HEK293 (cell line): ENCODE measurements around the gene CNFN.

Source experiments
- CTCF ChIA-PET: fragments of 350-600 bp; formaldehyde crosslinking; extraction: SDS; loops from one replicate; lab custom pipeline; 2021; ENCODE audit warnings: antibody characterized with exemption; lab: Yijun Ruan, JAX
- POLR2A ChIA-PET: fragments of 300-600 bp; formaldehyde crosslinking; extraction: SDS; loops from one replicate; lab custom pipeline; 2020; ENCODE audit warnings: antibody characterized with exemption, inconsistent platforms; lab: Yijun Ruan, JAX
- H3K27ac ChIP-seq: fragments of 200-500 bp; sonication (Bioruptor generic); 2 replicates; pipeline ENCODE4 v1.5.1; 2014; ENCODE audit warnings: low read depth, low read length, control low read depth, inconsistent platforms; ENCODE audit errors: extremely low read depth
- H3K36me3 ChIP-seq, 2 experiments: fragments of 200-500 bp in 1 of 2; sonication (Bioruptor generic) in 1 of 2; 1 replicate in 1 of 2; 2 replicates in 1 of 2; pipeline ENCODE4 v1.5.1; 2014 to 2017; ENCODE audit warnings: inconsistent platforms in 2 of 2, low read length in 2 of 2; ENCODE audit not compliant: control insufficient read depth in 2 of 2, insufficient read depth in 1 of 2
- H3K4me1 ChIP-seq: fragments of 200-500 bp; sonication (Bioruptor generic); 2 replicates; pipeline ENCODE4 v1.5.1; 2014; ENCODE audit warnings: mild to moderate bottlenecking, low read length, inconsistent platforms; ENCODE audit not compliant: control insufficient read depth, insufficient read depth
- H3K4me3 ChIP-seq: 2 replicates; pipeline ENCODE4 v1.5.1; 2011; ENCODE audit warnings: low read depth, mild to moderate bottlenecking, control low read depth, low read length, moderate library complexity
- H3K9me3 ChIP-seq: fragments of 200-500 bp; sonication (Bioruptor generic); 2 replicates; pipeline ENCODE4 v1.5.1; 2014; ENCODE audit warnings: low read depth, low read length, inconsistent platforms; ENCODE audit not compliant: control insufficient read depth, insufficient read depth
- GLIS1 ChIP-seq: fragments of 450-650 bp; formaldehyde crosslinking; IDR thresholded peaks from 2 replicates; pipeline ENCODE4 v1.5.1; 2016; ENCODE audit warnings: missing biosample characterization, missing genetic modification characterization
- HIC1 ChIP-seq: fragments of 450-650 bp; formaldehyde crosslinking; IDR thresholded peaks from 2 replicates; pipeline ENCODE4 v1.5.1; 2016; ENCODE audit warnings: missing biosample characterization, missing genetic modification characterization
- OVOL3 ChIP-seq: fragments of 450-650 bp; formaldehyde crosslinking; IDR thresholded peaks from 2 replicates; pipeline ENCODE4 v1.5.1; 2016; ENCODE audit warnings: missing biosample characterization, missing genetic modification characterization
- PATZ1 ChIP-seq: fragments of 450-650 bp; formaldehyde crosslinking; IDR thresholded peaks from 2 replicates; pipeline ENCODE4 v1.5.1; 2016; ENCODE audit warnings: missing biosample characterization, missing genetic modification characterization
- PBX3 ChIP-seq: sonication (generic); formaldehyde crosslinking; IDR thresholded peaks from 2 replicates; pipeline ENCODE4 v1.8.1; 2022; ENCODE audit warnings: mild to moderate bottlenecking, moderate library complexity, missing genetic modification reagents
- PRDM10 ChIP-seq: fragments of 450-650 bp; formaldehyde crosslinking; IDR thresholded peaks from 2 replicates; pipeline ENCODE4 v1.5.1; 2016; ENCODE audit warnings: missing biosample characterization, missing genetic modification characterization
- SP2 ChIP-seq: fragments of 450-650 bp; formaldehyde crosslinking; IDR thresholded peaks from 2 replicates; pipeline ENCODE4 v1.5.1; 2016; ENCODE audit warnings: missing biosample characterization, missing genetic modification characterization
- SP3 ChIP-seq: fragments of 450-650 bp; formaldehyde crosslinking; IDR thresholded peaks from 2 replicates; pipeline ENCODE4 v1.5.1; 2016; ENCODE audit warnings: missing biosample characterization, missing genetic modification characterization
- ZBTB1 ChIP-seq: fragments of 450-650 bp; formaldehyde crosslinking; IDR thresholded peaks from 2 replicates; pipeline ENCODE4 v1.5.1; 2016; ENCODE audit warnings: missing biosample characterization, missing genetic modification characterization
- ZBTB11 ChIP-seq: fragments of 450-650 bp; formaldehyde crosslinking; conservative IDR thresholded peaks from 2 replicates; pipeline ENCODE4 v1.5.1; 2016; ENCODE audit warnings: low read depth, missing biosample characterization, missing genetic modification characterization
- ZFP69B ChIP-seq: fragments of 450-650 bp; formaldehyde crosslinking; IDR thresholded peaks from 2 replicates; pipeline ENCODE4 v1.5.1; 2016; ENCODE audit warnings: missing biosample characterization, missing genetic modification characterization
- ZNF558 ChIP-seq: fragments of 450-650 bp; formaldehyde crosslinking; IDR thresholded peaks from 2 replicates; pipeline ENCODE4 v1.5.1; 2016; ENCODE audit warnings: missing biosample characterization, missing genetic modification characterization
- ZNF596 ChIP-seq: fragments of 450-650 bp; IDR thresholded peaks from 2 replicates; pipeline ENCODE4 v1.5.0; 2018; ENCODE audit warnings: missing biosample characterization, mild to moderate bottlenecking, missing genetic modification characterization, moderate library complexity
- ZNF654 ChIP-seq: fragments of 450-650 bp; formaldehyde crosslinking; IDR thresholded peaks from 2 replicates; pipeline ENCODE4 v1.5.1; 2016; ENCODE audit warnings: low read depth, missing biosample characterization, missing genetic modification characterization
- ZNF692 ChIP-seq: fragments of 450-650 bp; formaldehyde crosslinking; IDR thresholded peaks from 2 replicates; pipeline ENCODE4 v1.5.1; 2016; ENCODE audit warnings: missing biosample characterization, missing genetic modification characterization
- ZSCAN16 ChIP-seq: fragments of 450-650 bp; formaldehyde crosslinking; IDR thresholded peaks from 2 replicates; pipeline ENCODE4 v1.5.1; 2016; ENCODE audit warnings: missing biosample characterization, missing genetic modification characterization

Gene CNFN

GRCh38 chr19:42380155-42380554, 9.9 kb downstream of the CNFN start (continued):
- TF ChIP-seq PATZ1 (tag by site-specific recombination): no peak

GRCh38 chr19:42378225-42379215, 11.6 kb downstream of the CNFN start:
- CTCF ChIA-PET: interaction anchor here (0.6 to 1.9 kb wide), 6 partner anchors 8 to 270 kb away, joined by 3 to 10 read pairs (median 5); no protein-coding TSS in a partner anchor
- POLR2A ChIA-PET: interaction anchor here (0.5 to 6.9 kb wide), 6 partner anchors 18 to 135 kb away, joined by 3 to 41 read pairs (median 4); no protein-coding TSS in a partner anchor
- TF ChIP-seq ZNF692 (tag by site-specific recombination) (peak; percentile 78), PRDM10 (peak; percentile 64), SP2 (tag by site-specific recombination) (no peak), ZFP69B (tag by site-specific recombination) (0 out of 2 replicates have a peak, but pooled peaks have one; percentile 17), ZNF654 (tag by site-specific recombination) (no peak), ZSCAN16 (tag by site-specific recombination) (no peak), GLIS1 (no peak), SP3 (tag by site-specific recombination) (no peak)
- TF ChIP-seq, all 188 proteins: peak for 3
- Histone ChIP-seq H3K9me3 (no peaks in the 10 kb centered on the region), H3K4me1 (no peaks in the 10 kb centered on the region), H3K4me3 (no peak overlapping the region), H3K36me3 (peaks cover 10 to 28% of the 10 kb centered on the region in 2 experiments; a peak in 2 of 3 replicates), H3K27ac (no peak overlapping the region)

- no peak overlapping the region for H3K27ac ChIP-seq
- ChIA-PET CTCF (interaction anchor here (1.0 kb wide), 1 partner anchor 24 kb away, joined by 6 read pairs; no protein-coding TSS in a partner anchor), POLR2A (no interaction called here)
- H3K4me3 ChIP-seq: no peak overlapping the region
- H3K9me3 ChIP-seq: no peaks in the 10 kb centered on the region
- no peaks in the 10 kb centered on the region for H3K4me1 ChIP-seq
- H3K36me3 ChIP-seq: peaks cover 24 to 38% of the 10 kb centered on the region in 2 experiments; a peak in 2 of 3 replicates
- TF ChIP-seq HIC1 (tag by site-specific recombination) (no peak), ZBTB11 (tag by site-specific recombination) (no peak), ZNF558 (tag by site-specific recombination) (no peak), PBX3 (CRISPR knock-in tag) (no peak), ZBTB1 (tag by site-specific recombination) (no peak), ZNF596 (tag by site-specific recombination) (no peak), ZSCAN16 (tag by site-specific recombination) (no peak), OVOL3 (tag by site-specific recombination) (no peak)
Measured at GRCh38 chr19:42376177-42376555, 13.9 kb downstream of the CNFN start.
